Lung (tissue), 12 donors: ENCODE measurements around the gene C3orf22. TPM values are rescaled to one million over a fixed set of nuclear protein-coding genes. Genes with fewer than 3 reads are reported as not detected.

Experiments used
- ATAC-seq: fragments of 200-7000 bp; cut with Tn5 transposase; one replicate; pipeline ENCODE4 v1.9.1; 2020; ENCODE audit warnings: moderate number of reproducible peaks; ENCODE audit not compliant: insufficient read depth, low FRiP score
- DNase-seq, 3 donors: peaks; one replicate each; pipeline ENCODE4 v3.0.0-alpha.2; 2013 to 2017
- H3K27ac ChIP-seq, 2 donors: one replicate each; pipeline ENCODE4 v1.5.1; 2013; ENCODE audit warnings: mild to moderate bottlenecking in 2 of 2, moderate library complexity in 2 of 2, control low read depth in 1 of 2, inconsistent platforms in 1 of 2, low read depth in 1 of 2, low read length in 1 of 2
- H3K27me3 ChIP-seq, 3 donors: one replicate each; pipeline ENCODE4 v1.5.1; 2013; ENCODE audit warnings: low read length in 2 of 3; ENCODE audit not compliant: control insufficient read depth in 3 of 3, insufficient read depth in 3 of 3
- H3K36me3 ChIP-seq, 4 donors: one replicate each; pipeline ENCODE4 v1.5.1; 2013; ENCODE audit warnings: low read length in 4 of 4, mild to moderate bottlenecking in 1 of 4, moderate library complexity in 1 of 4; ENCODE audit not compliant: control insufficient read depth in 4 of 4, insufficient read depth in 4 of 4
- H3K4me1 ChIP-seq, 5 donors: one replicate each; pipeline ENCODE4 v1.5.1; 2013; ENCODE audit warnings: low read length in 5 of 5, mild to moderate bottlenecking in 2 of 5, moderate library complexity in 1 of 5; ENCODE audit not compliant: control insufficient read depth in 5 of 5, insufficient read depth in 5 of 5
- H3K4me3 ChIP-seq: one replicate; pipeline ENCODE4 v1.5.1; 2013; ENCODE audit warnings: mild to moderate bottlenecking, control low read depth, moderate library complexity
- H3K9ac ChIP-seq, 2 donors: one replicate each; pipeline ENCODE4 v1.5.1; 2013; ENCODE audit warnings: low read length in 2 of 2, control low read depth in 1 of 2; ENCODE audit not compliant: insufficient read depth in 1 of 2
- H3K9me3 ChIP-seq, 4 donors: one replicate each; pipeline ENCODE4 v1.5.1; 2013; ENCODE audit warnings: low read length in 3 of 4, mild to moderate bottlenecking in 1 of 4, moderate library complexity in 1 of 4; ENCODE audit not compliant: control insufficient read depth in 4 of 4, insufficient read depth in 3 of 4
- WGBS, 2 donors: extraction: QIAGEN DNeasy Blood & Tissue Kit; methylation state at CpG; one replicate each; pipeline ENCODE4 v1.1.7; 2013; 5-methylcytosine and 5-hydroxymethylcytosine counted together
- polyA plus RNA-seq, 2 donors: library from polyadenylated mRNA; stranded (reverse); fragments of 200-250 nt; gene quantifications; one replicate each; pipeline ENCODE4 v1.2.1, GENCODE V29; 2013
- total RNA-seq, 2 donors: library from RNA; depleted of rRNA in 1 of 2; stranded (reverse); fragments of >200 nt in 1 of 2; gene quantifications; one replicate each; pipeline ENCODE4 v1.2.1, GENCODE V29; 2014 to 2021
- TF ChIP-seq, protein P1 (sequence below): IDR thresholded peaks from 2 replicates; pipeline ENCODE4 v1.5.1; 2012; ENCODE audit warnings: mild to moderate bottlenecking; ENCODE audit errors: control extremely low read depth, extremely low read depth
- donor health status: control.
- donor health status: control.
- donor health status: Bipolar disorder and iron deficiency.
- donor health status: healthy.
- donor health status: DM: yes; HTN: yes; CAD: no.

Gene C3orf22
- total and polyA plus RNA-seq, 4 donors, result 0.28 TPM; not detected in 3

DNA sequence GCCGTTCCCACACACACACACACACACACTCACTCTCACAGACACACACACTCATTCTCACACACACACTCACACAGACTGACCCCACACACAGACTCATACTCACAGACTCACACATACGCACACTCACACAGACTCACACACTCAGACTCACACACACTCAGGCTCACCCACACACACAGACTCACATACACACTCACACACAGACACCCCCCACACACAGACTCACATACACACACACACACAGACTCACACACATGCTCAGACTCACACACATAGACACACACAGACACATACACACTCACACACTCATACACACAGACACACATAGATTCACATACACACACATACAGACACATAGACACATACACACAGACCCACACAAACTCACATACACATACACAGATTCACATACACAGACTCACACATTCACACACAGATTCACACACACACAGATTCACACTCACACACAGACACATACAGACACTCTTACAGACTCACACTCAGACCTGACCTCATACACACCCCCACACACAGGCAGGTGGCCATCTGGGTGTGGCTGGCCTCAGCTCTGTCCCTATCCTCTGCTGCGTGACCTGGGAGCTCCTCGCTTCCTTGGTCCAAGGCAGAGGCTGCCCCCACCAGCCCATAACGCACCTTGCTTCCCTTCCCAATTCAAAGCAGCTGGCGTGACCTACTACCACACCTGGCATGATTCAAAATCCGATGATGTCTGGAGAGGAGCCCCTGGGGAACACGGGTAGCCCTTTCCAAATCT, 1.9 kb downstream of the C3orf22 start:
- DNase-seq, result peak in 1 of 3 donors; percentile 5
- Histone ChIP-seq H3K27ac (no peak overlapping the region), H3K36me3 (no peaks in the 10 kb centered on the region), H3K9ac (no peak overlapping the region), H3K9me3 (peaks cover 0 to 6% (median 0%) of the 10 kb centered on the region in 4 donors), H3K27me3 (no peaks in the 10 kb centered on the region), H3K4me3 (no peak overlapping the region), H3K4me1 (no peaks in the 10 kb centered on the region)
- no peak for ATAC-seq
- WGBS, 2 donors, result 89 to 95% methylated on average over 8 of the region's 8 CpGs
- TF ChIP-seq, protein P1, sequence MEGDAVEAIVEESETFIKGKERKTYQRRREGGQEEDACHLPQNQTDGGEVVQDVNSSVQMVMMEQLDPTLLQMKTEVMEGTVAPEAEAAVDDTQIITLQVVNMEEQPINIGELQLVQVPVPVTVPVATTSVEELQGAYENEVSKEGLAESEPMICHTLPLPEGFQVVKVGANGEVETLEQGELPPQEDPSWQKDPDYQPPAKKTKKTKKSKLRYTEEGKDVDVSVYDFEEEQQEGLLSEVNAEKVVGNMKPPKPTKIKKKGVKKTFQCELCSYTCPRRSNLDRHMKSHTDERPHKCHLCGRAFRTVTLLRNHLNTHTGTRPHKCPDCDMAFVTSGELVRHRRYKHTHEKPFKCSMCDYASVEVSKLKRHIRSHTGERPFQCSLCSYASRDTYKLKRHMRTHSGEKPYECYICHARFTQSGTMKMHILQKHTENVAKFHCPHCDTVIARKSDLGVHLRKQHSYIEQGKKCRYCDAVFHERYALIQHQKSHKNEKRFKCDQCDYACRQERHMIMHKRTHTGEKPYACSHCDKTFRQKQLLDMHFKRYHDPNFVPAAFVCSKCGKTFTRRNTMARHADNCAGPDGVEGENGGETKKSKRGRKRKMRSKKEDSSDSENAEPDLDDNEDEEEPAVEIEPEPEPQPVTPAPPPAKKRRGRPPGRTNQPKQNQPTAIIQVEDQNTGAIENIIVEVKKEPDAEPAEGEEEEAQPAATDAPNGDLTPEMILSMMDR, result no peak

DNA sequence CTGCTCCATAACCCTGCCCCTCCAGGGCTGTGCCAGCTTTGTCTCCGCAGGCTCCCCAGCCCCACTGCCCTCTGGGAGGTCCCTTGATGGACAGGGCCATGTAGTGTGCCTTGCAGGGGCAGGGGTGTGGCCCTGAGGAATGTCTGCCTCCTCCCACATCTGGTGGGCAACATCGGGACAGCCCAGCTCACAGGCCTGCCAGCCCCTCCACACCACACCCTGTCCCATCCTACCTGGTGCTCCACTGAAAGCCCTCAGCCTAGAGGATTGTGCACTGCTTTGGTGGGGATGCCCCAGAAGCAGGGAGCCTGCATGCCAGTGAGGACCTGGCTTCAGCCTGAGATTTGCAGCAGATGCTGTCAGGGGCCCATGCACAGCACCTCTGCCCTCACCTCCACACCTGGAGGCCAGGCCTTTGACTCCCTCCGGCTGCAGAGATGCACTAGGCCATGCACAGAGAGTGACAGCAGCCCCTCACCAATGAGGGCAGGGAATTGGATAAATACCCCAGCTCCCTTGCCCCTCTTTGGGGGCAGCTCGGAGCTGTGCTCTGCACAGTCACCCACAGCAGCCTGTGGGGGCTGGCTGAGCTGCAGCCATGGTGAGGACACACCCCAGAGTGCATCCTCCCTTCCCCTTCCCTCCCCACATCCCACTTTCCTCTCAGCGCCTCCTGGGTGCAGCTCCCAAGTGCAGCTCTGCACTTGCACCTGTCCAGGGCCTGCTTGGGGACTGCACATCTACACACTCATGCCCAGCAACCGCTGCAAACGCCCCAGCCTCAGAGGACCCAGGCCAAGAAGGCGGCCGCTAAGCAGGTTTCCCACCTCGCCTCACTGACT, 2.7 kb downstream of the C3orf22 start:
- 74 to 82% methylated on average over 10 of the region's 10 CpGs for WGBS, 2 donors
- Histone ChIP-seq H3K27me3 (no peaks in the 10 kb centered on the region), H3K9ac (no peak overlapping the region), H3K36me3 (no peaks in the 10 kb centered on the region), H3K4me3 (no peak overlapping the region), H3K27ac (no peak overlapping the region), H3K9me3 (peaks cover 0 to 6% (median 0%) of the 10 kb centered on the region in 4 donors), H3K4me1 (no peaks in the 10 kb centered on the region)
- ATAC-seq (no peak), DNase-seq (peak in 1 of 3 donors; percentile 9)
- TF ChIP-seq, protein P1, result no peak

DNA sequence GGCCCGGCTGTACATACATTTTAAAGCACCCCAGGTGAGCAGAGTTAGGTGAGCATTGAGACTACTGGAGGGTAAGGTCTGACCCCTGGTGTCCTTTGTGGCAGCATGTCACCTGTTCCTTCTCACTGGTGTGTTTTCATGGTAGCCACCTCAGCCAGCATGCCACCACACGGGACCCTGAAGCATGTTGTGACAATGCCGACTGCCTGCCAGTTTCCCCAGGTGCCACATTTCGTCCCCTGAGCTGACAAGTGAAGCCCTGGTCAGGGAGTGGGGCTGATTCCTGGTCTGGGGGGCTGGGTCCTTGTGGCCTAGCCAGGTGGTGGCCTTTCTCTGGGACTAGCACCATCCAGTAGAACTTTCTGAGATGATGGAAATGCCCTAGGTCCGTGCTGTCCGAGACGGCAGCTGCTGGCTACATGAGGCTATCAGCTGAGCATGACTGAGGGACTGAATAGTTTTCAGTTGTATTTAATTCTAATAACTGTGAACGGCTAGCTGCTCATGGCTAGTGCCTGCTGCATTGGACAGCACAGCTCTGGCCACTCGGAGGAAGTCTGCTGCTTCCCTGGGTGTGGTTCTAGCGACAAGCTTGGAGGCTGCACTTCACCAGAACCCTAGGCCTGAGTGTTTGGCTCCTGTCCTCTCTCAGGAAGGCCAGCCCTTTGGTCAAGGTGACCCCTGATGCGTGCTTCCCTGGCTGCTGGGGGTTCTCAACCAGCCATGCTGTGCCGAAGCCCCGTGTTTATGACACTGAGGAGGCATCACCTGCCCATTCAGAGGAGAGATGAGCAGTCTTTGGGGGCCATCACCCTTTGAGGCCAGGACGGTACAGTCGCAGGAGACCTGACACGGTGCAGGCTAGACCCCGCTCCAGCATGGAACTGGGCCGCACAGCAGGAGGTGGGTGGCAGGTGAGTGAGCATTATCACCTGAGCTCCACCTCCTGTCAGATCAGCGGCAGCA, 3.9 kb downstream of the C3orf22 start:
- no peaks in the 10 kb centered on the region for H3K4me1 ChIP-seq
- H3K27me3 ChIP-seq, result no peaks in the 10 kb centered on the region
- ATAC-seq (no peak), DNase-seq (peak in 1 of 3 donors; percentile 8)
- no peak overlapping the region for H3K4me3 ChIP-seq
- H3K9me3 ChIP-seq, result peaks cover 0 to 6% (median 0%) of the 10 kb centered on the region in 4 donors
- no peak overlapping the region for H3K27ac ChIP-seq
- H3K9ac ChIP-seq, result no peak overlapping the region
- TF ChIP-seq, protein P1, result no peak
- WGBS, 2 donors, result 91 to 92% methylated on average over 19 of the region's 19 CpGs
- H3K36me3 ChIP-seq, result no peaks in the 10 kb centered on the region
